Activated CD4-positive, alpha-beta T cell treated with anti-CD3 and anti-CD28 coated beads, Interleukin-2, amount 50 U/mL, for 4 hours (primary cell): Measurements from ENCODE around the gene CACNG4.

ENCODE experiments used
- DNase-seq, 2 experiments: peaks; one replicate each; pipeline ENCODE4 v3.0.0-alpha.2; 2020

Gene CACNG4

GRCh38 chr17:66987059-66987616, 22.6 kb downstream of the CACNG4 start:
- no peak for DNase-seq

DNA sequence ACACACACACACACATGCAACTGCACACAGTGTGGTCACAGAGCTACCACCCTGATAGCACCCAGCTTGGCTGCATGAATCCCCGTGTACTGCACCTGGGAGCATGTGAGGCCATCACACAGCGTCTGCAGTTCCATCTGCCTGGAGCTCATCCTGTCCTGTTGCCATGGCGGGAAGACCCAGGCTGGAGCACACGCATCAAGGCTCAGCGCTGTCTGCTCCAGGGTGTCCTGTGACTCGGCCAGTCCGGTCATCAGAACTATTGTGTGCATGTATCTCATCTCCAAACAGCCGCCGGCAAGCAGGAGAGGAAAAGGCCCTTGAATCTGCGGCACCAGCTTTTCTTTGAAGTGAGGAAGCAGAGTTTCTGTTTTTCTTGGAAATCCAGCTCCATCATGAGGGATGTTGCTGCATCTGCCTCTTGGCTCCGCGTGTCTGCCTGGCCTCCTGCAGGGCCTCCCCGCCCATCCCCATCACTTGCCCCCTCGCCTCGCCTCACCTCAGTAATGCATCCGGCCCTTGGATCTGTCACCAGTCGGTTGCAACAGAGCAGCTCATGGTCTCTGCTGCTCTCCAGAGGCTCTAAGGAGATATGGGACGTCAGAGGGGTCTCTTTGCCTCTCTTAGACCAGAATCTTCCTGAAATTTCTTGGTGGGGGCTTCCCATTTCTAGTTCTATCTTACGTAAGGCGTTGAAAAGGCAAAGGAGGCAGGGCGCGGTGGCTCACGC, 23.7 kb downstream of the CACNG4 start:
- no peak for DNase-seq

- no peak for DNase-seq
Measured at GRCh38 chr17:66989076-66989475, 24.6 kb downstream of the CACNG4 start.

DNA sequence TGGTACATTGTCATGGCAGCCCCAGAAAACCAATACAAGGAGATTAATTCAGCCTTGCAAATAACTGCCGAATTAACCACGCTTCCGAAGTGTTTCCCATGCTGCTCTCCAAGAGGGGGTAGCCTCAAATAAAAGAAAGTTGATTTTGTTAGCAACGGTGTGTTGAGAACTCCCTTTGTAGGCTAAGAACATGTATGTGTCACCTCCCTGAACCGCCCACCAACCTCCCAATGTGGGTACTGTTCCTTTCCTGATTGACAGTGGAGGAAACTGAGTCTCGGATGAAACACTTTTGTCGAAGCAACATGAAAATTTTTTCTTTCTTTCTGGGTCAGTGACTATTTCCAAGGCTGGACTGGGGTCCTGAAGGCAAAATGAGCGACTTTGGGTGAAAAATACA, 25.1 kb downstream of the CACNG4 start:
- DNase-seq = no peak

DNA sequence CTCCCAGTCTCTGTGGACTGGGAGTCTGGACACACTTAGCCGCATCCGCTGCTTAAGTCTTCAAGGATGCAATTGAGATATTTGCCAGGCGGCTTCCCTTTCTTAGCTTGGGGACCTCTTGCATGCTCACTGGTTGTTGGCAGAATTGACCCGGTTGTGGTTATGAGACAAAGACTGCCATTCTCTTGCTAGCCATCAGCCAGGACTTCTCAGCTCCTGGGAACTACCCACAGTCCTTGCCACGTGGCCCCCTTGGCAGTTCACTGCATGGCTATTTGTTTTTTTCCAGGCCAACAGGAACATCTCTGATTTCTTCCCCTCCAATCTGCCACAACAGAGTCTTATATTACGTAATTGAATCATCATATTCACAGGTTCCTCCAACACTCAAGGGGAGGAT, 25.5 kb downstream of the CACNG4 start:
- no peak for DNase-seq

DNA sequence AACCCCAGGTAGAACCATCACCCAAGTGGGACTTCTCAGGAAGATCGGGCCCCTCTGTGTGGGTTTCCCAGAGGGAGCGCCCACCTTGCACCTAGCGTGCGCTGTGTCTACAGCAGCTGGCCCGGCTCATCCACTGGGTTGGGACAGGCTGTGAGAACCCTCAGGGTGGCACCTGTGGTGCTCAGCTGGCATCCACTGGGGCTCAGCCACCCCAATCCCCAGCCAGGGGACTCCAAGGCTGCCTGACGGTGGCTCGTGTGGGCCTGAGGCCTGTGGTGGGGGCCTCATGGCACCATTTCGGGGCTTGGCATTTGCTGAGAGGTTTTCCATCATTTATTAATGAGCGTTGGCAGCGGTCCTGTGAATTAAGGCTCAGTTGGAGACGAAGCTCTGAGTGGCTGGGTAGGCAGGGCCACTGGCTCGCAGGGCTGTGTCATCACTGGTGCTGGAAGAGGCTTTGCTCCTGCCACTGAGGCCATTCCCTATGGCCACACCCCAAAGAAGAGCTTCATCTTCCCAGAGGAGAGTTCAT, 28.5 kb downstream of the CACNG4 start:
- DNase-seq = no peak

GRCh38 chr17:66994361-66994760, 29.9 kb downstream of the CACNG4 start:
- DNase-seq = no peak

DNA sequence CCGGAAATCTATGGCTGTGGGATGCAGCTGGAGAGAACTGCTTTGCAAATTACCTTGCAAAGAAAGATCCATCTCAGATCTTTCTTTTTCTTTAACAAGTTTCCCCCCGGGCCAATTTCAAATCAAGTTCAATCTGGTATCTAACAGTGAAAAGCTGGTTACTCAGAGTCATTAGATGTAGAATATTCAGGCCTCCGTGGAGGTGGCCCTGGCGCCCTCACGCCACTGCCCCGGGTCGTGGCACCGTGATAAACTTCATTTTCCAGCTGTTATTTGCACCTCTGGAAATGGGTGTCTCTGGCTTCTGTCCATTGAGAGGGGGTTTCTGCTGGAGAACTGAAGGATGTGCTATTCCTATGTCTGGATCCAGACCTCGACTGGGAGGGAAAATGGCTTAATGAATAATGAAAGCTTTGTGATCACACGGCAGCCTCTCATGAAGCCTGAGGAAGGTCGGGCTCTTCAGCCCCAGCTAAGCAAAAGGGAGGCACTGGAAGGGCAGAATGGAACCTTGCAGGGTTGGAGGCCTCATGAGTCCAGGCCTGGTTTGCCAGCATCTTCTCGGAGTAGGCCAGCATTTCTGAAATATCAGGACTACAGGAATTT, 30.5 kb downstream of the CACNG4 start:
- no peak for DNase-seq

DNA sequence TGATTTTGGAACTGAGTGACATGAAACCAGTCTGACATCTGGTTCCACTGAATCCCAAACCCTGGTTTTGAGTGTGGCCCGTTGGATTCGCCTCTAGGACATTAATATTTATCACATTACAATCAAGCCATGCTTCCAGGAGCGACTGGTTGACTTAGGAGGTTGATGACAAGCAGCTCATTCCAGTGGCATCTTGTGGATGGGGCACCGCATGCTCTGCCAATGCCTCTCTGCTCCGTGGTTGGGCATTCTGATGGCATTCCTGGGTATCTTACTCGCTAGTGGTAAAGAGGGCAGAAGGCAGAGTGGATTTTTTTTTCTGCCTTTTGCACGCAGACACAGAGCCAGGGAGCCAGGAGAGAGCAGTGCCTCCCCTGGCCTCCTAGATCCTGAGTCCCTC, 31.4 kb downstream of the CACNG4 start:
- DNase-seq = no peak

DNA sequence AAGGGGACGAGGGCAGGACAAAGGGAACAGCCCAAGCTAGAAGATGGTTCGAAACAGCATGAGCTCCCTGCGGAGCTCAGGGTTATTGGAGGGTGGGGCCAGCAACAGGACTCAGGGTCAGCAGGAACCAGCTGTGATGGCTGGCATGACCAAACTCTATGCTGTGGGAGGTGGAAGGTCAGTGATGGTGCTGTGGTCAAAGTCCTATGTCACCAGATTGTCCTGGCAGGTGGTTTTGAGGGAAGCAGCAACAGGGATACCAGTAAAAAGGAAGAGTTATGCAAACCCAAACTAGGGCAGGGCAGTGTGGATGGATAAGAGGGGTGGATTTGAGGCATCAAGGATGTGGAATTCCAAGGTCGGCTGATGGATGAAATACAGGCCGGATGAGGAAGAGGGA, 32.4 kb downstream of the CACNG4 start:
- DNase-seq = no peak

GRCh38 chr17:67003231-67003630, 38.7 kb downstream of the CACNG4 start:
- DNase-seq = no peak

- no peak for DNase-seq
Measured at GRCh38 chr17:67004181-67004580, 39.7 kb downstream of the CACNG4 start.

GRCh38 chr17:67007266-67007665, 42.8 kb downstream of the CACNG4 start:
- DNase-seq = no peak

GRCh38 chr17:67008101-67008500, 43.6 kb downstream of the CACNG4 start:
- no peak for DNase-seq

DNA sequence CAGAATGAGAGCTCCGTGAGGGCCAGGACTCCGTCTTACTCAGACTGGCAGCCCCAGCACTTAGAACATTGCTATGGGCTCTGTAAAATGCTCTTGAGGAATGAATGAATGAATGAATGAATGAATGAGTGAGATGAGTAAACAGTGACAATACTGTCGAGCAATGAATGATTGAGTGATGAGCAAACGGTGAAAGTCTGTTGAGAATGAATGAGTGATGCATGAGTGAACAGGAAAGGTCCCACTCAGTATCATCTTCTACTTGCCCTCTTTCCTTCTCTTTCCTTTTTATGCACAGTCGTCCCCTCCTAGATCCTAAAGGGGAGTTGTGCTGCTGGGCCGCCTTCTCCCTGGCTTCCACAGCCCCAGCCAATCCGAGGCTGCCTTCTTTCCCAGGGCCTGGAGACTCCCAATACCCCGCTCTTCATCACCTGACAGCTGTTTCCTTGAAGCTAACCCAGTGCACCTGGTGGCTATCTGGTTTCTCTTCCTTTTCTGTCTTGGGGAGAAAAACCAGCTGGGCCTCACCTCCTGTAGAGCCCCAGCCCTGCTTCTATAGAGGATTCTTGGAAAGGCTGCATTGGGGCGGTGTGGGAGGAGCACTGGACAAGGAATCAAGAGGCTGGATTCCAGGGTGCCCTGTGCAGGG, 47.1 kb downstream of the CACNG4 start:
- DNase-seq = no peak

DNA sequence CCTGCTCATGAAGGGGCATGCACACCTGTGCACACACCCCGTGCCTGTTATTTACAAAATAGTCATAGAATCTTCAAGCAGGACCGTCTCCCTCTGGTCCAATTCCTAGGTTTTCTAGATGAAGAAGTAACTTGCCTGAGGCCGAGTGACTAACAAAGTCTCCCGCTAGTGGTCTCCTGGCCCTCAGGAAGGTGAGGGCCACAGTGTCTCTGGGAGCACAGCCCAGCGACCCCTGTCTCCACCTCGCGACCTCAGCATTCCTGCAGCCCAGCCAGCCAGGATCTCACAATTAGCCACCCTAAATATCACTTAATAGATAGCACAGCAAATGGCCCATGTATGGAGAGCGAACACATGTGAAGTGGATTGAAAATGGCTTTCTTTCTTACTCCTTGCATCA, 49.4 kb downstream of the CACNG4 start:
- no peak for DNase-seq

- no peak for DNase-seq
Measured at GRCh38 chr17:67015001-67015400, 50.5 kb downstream of the CACNG4 start.

- DNase-seq = no peak
Measured at GRCh38 chr17:67016039-67016762, 51.7 kb downstream of the CACNG4 start.

- no peak for DNase-seq
Measured at GRCh38 chr17:67017910-67018309, 53.4 kb downstream of the CACNG4 start.

DNA sequence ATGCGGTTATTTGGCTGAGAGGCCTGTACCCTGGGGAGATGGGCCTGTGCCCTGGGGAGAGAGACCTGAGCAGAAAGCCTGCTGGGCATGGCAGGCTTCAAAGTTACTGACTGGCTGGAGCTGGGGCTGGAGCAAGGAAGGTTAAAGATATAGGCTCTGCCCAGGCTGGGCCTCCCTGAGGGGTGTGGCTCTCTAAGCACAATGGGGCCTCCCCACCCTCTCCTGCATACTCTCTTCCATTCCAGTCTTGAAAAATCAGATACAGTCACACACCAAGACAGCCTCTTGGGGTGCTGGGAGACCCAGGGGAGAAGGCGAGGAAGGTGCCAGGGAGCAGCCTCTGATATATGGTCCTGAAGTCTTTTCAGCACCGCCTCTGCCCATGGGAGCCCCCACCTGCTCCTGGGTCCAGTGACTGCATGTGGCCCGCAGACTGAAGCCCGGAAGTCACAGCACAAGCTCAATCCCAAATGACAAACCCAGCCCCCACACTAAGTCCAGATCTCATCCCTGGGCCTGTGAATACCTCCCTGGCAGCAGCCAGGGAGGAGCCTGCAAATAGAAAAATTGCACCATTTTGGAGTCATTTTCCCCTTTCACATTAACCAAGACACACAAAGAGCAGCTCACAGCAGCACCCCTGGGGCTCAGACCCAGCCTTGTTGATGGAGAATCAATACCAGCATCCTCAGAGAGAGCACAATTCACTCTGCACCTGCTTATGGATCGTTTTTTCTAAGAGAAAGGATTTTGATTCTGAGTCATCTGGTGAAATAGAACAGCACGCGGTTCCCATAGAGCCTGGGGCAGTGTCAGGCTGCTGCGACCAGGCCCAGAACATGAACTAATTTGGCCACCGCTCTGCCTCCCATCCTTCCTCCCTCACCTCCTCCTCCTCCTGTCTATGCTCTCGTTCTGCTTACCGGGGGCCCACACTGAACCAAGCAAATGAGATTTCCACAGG, 54.2 kb downstream of the CACNG4 start:
- DNase-seq = no peak

GRCh38 chr17:67019809-67020208, 55.3 kb downstream of the CACNG4 start:
- no peak for DNase-seq

DNA sequence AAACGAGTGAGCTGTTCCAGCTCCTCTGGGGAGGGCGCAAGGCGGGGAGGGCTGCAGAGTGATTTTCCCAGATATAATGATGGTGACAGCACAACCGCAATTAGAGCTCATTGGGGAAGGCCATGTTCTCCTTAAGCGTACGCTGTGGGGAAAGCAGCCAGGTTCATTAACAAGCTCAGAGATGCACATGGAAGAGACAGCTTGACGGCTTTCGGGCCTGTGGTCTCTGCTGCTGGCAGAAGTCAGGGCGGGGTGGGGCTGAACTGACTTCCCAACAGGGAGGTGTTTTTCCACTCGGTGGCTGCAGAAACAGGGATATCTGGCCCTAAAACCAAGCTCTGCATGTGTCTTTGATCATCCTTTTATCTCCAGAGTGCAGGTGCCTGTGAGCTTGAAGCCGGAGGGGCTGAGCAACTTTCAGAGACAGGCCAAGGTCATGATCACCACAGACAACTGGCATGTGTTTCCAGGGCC, 55.8 kb downstream of the CACNG4 start:
- no peak for DNase-seq
